NT2/D1 (cell line): ENCODE data around the gene LMO2.

ENCODE experiments used
- SUZ12 ChIP-seq: IDR thresholded peaks from 2 replicates; pipeline ENCODE4 v1.6.1; 2011; ENCODE audit not compliant: insufficient read length, insufficient read depth; ENCODE audit errors: extremely low read depth
- YY1 ChIP-seq: IDR thresholded peaks from 2 replicates; pipeline ENCODE4 v1.6.1; 2011; ENCODE audit not compliant: insufficient read length, insufficient read depth
- ZNF274 ChIP-seq: IDR thresholded peaks from 2 replicates; pipeline ENCODE4 v1.6.1; 2011; ENCODE audit warnings: mild to moderate bottlenecking, low read depth, low read length

DNA sequence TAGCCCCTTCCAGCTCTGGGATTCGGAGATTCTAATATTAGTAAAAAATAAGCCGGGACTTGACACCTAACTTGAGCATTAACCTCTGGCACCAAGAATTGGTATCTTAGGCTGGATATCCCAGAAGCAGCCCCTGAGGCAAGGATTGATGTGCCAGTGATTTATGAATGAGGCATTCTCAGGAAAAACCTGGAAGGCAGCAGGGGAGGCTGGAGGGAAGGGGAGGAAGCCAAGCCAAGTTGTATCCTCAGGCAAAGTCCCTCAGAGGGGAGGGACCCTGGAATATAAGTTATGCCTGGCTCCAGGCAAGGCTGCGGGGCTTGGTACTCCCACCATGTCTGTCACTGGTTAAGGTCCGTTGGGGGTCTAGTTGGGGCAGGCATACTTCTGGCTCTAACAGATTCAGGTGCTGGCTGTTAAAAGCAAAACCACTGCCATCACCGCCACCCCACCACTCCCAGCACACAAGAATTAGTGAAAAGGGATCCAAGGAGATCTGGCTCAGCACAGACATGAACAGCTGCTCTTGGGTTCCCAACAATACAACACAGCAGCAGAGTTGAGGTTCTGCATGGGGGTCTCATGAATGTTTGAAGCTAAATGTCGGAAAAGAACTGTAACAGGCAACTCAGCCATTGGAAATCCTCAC lies 29.8 kb downstream of the LMO2 start:
- TF ChIP-seq ZNF274 = no peak
- TF ChIP-seq YY1 = no peak
- TF ChIP-seq SUZ12 = no peak
